Panc1 (cell line): ENCODE results near the gene NPM3.
"Not testable (repeated sequence)": the region's sequence is repeated elsewhere in the genome, so short reads cannot be mapped to it uniquely, and the experiment has no call there.

Source experiments
- CTCF ChIP-seq: fragments of 450-650 bp; IDR thresholded peaks from 2 replicates; pipeline ENCODE4 v1.5.1; 2017; ENCODE audit warnings: mild to moderate bottlenecking
- POLR2AphosphoS5 ChIP-seq: IDR thresholded peaks from 2 replicates; pipeline ENCODE4 v1.6.1; 2012; ENCODE audit warnings: mild to moderate bottlenecking, low read depth, low read length, moderate library complexity
- REST ChIP-seq, 2 experiments: IDR thresholded peaks; 2 replicates each; pipeline ENCODE4 v1.6.1; 2011 to 2012; ENCODE audit warnings: low read depth in 2 of 2, control low read depth in 1 of 2, low read length in 1 of 2, mild to moderate bottlenecking in 1 of 2, moderate library complexity in 1 of 2; ENCODE audit not compliant: insufficient read depth in 1 of 2

GRCh38 chr10:101789231-101789630 is 6.0 kb upstream of the NPM3 start:
- not testable (repeated sequence) for TF ChIP-seq CTCF; REST (IDR thresholded peaks at IDR 0.05; ENCODE audit: insufficient read depth in 1 of 2, low read depth in 2 of 2, low read length in 1 of 2)
- 0 out of 2 replicates have a peak, but pooled peaks have one; percentile 14 for TF ChIP-seq POLR2AphosphoS5
